ENCODE data around the gene SNX18.

GRCh38 chr5:54476682-54477081 is 40.9 kb upstream of the SNX18 start:
- no peak for TF ChIP-seq CTCF (IDR thresholded peaks at IDR 0.05)
- TF ChIP-seq POLR2AphosphoS5 (IDR thresholded peaks at IDR 0.05), result no peak
